GM18499 (cell line): ENCODE measurements around the gene ATOH7.
"Not testable (repeated sequence)": the region's sequence is repeated elsewhere in the genome, so short reads cannot be mapped to it uniquely, and the experiment has no call there.

Experiments
- ATAC-seq: cut with Tn5 transposase; IDR thresholded peaks from one replicate; pipeline ENCODE4 v1.9.1; 2021; ENCODE audit warnings: moderate number of reproducible peaks; ENCODE audit not compliant: insufficient read depth, unreplicated experiment

ATOH7 gene

GRCh38 chr10:68231817-68232251 is at the start of gene ATOH7:
TSS of gene ATOH7 (minus strand) at chr10:68232113. CDS start at chr10:68231677, 436 bp downstream.
- no peak for ATAC-seq

- ATAC-seq: no peak
Observed at GRCh38 chr10:68280758-68281157, 48.8 kb upstream of the ATOH7 start.

GRCh38 chr10:68278906-68279753 is 47.2 kb upstream of the ATOH7 start:
- ATAC-seq: not testable (repeated sequence)

- not testable (repeated sequence) for ATAC-seq
Observed at GRCh38 chr10:68277814-68278213, 45.9 kb upstream of the ATOH7 start.

GRCh38 chr10:68276224-68276623 is 44.3 kb upstream of the ATOH7 start:
- ATAC-seq: no peak

GRCh38 chr10:68275600-68276126 is 43.8 kb upstream of the ATOH7 start:
- ATAC-seq: no peak

- no peak for ATAC-seq
Observed at GRCh38 chr10:68272833-68273232, 40.9 kb upstream of the ATOH7 start.

GRCh38 chr10:68271196-68271882 is 39.4 kb upstream of the ATOH7 start:
- no peak for ATAC-seq

- no peak for ATAC-seq
Observed at GRCh38 chr10:68269562-68270290, 37.8 kb upstream of the ATOH7 start.

- no peak for ATAC-seq
Observed at GRCh38 chr10:68261132-68261856, 29.4 kb upstream of the ATOH7 start.

- ATAC-seq: no peak
Observed at GRCh38 chr10:68253346-68253745, 21.4 kb upstream of the ATOH7 start.

- ATAC-seq: no peak
Observed at GRCh38 chr10:68251625-68252495, 19.9 kb upstream of the ATOH7 start.

- ATAC-seq: no peak
Observed at GRCh38 chr10:68251151-68251550, 19.2 kb upstream of the ATOH7 start.

GRCh38 chr10:68249297-68249696 is 17.4 kb upstream of the ATOH7 start:
- ATAC-seq: no peak

GRCh38 chr10:68247931-68248330 is 16.0 kb upstream of the ATOH7 start:
- ATAC-seq: no peak

GRCh38 chr10:68246397-68246796 is 14.5 kb upstream of the ATOH7 start:
- not testable (repeated sequence) for ATAC-seq

GRCh38 chr10:68242051-68242450 is 10.1 kb upstream of the ATOH7 start:
- no peak for ATAC-seq

GRCh38 chr10:68239596-68240150 is 7.8 kb upstream of the ATOH7 start:
- no peak for ATAC-seq

GRCh38 chr10:68239069-68239468 is 7.2 kb upstream of the ATOH7 start:
- no peak for ATAC-seq
